Smooth muscle cell (in vitro differentiated cells): ENCODE results near the gene NLRX1. TPM values are rescaled to one million over a fixed set of nuclear protein-coding genes. Genes with fewer than 3 reads are reported as not detected.
"Not testable (repeated sequence)": the region's sequence is repeated elsewhere in the genome, so short reads cannot be mapped to it uniquely, and the experiment has no call there.

ENCODE experiments used
- DNase-seq: peaks from one replicate; lab custom pipeline; 2025; ENCODE audit not compliant: unreplicated experiment; lab: John Stamatoyannopoulos, UW
- H2AFZ ChIP-seq: fragments of 200-600 bp; sonication (generic); 2 replicates; pipeline ENCODE4 v1.6.0; 2016; ENCODE audit warnings: antibody characterized with exemption, low read depth, mild to moderate bottlenecking
- H3F3A ChIP-seq: fragments of 200-600 bp; sonication (generic); 2 replicates; pipeline ENCODE4 v1.6.0; 2017; ENCODE audit warnings: antibody characterized with exemption, low read depth
- H3K27ac ChIP-seq: fragments of 200-600 bp; sonication (generic); 2 replicates; pipeline ENCODE4 v1.5.1; 2016; ENCODE audit warnings: low read depth, mild to moderate bottlenecking
- H3K27me3 ChIP-seq: fragments of 200-600 bp; sonication (generic); 2 replicates; pipeline ENCODE4 v1.6.1; 2016; ENCODE audit warnings: low read depth, mild to moderate bottlenecking
- H3K36me3 ChIP-seq: fragments of 200-600 bp; sonication (generic); 2 replicates; pipeline ENCODE4 v1.5.1; 2016; ENCODE audit warnings: low read depth
- H3K4me1 ChIP-seq: fragments of 200-600 bp; sonication (generic); 2 replicates; pipeline ENCODE4 v1.5.1; 2016; ENCODE audit warnings: low read depth
- H3K4me2 ChIP-seq: fragments of 200-600 bp; sonication (generic); 2 replicates; pipeline ENCODE4 v1.6.0; 2016; ENCODE audit warnings: mild to moderate bottlenecking
- H3K4me3 ChIP-seq: fragments of 200-600 bp; sonication (generic); 2 replicates; pipeline ENCODE4 v1.5.1; 2016; ENCODE audit warnings: mild to moderate bottlenecking
- H3K79me2 ChIP-seq: fragments of 200-600 bp; sonication (generic); 2 replicates; pipeline ENCODE4 v1.6.0; 2016; ENCODE audit warnings: low read depth, mild to moderate bottlenecking
- H3K9ac ChIP-seq: fragments of 200-600 bp; sonication (generic); 2 replicates; pipeline ENCODE4 v1.6.0; 2016; ENCODE audit warnings: low read depth
- H3K9me3 ChIP-seq: fragments of 200-600 bp; sonication (generic); replicated peaks from 2 replicates; pipeline ENCODE4 v1.5.1; 2016; ENCODE audit warnings: low read depth
- H4K20me1 ChIP-seq: fragments of 200-600 bp; sonication (generic); 2 replicates; pipeline ENCODE4 v1.6.0; 2016; ENCODE audit warnings: low read depth
- WGBS: methylation state at CpG from one replicate; pipeline ENCODE4 v1.1.7; 2016; ENCODE audit warnings: low lambda C conversion rate; 5-methylcytosine and 5-hydroxymethylcytosine counted together
- polyA plus RNA-seq: library from polyadenylated mRNA; unstranded; fragments of >200 nt; fragmentation: Nextera tagmentation; extraction: Ambion mirVana; gene quantifications from 2 replicates; pipeline ENCODE4 v1.2.1, GENCODE V29; 2016
- total RNA-seq: library from RNA; depleted of rRNA; stranded (reverse); fragments of >200 nt; gene quantifications from 2 replicates; pipeline ENCODE4 v1.2.3, GENCODE V29; 2014
- TF ChIP-seq, protein P1 (sequence below): fragments of 200-600 bp; sonication (generic); IDR thresholded peaks from 2 replicates; pipeline ENCODE4 v1.5.1; 2017; ENCODE audit warnings: borderline replicate concordance, mild to moderate bottlenecking, antibody characterized with exemption; ENCODE audit not compliant: insufficient read depth, poor library complexity, severe bottlenecking

Gene NLRX1
- total and polyA plus RNA-seq, 2 experiments from 2014 or later: 13.0 to 18.7 TPM

GRCh38 chr11:119223856-119224255 lies 55.3 kb downstream of the NLRX1 start:
- no peak overlapping the region for H3K9ac ChIP-seq
- TF ChIP-seq, protein P1, sequence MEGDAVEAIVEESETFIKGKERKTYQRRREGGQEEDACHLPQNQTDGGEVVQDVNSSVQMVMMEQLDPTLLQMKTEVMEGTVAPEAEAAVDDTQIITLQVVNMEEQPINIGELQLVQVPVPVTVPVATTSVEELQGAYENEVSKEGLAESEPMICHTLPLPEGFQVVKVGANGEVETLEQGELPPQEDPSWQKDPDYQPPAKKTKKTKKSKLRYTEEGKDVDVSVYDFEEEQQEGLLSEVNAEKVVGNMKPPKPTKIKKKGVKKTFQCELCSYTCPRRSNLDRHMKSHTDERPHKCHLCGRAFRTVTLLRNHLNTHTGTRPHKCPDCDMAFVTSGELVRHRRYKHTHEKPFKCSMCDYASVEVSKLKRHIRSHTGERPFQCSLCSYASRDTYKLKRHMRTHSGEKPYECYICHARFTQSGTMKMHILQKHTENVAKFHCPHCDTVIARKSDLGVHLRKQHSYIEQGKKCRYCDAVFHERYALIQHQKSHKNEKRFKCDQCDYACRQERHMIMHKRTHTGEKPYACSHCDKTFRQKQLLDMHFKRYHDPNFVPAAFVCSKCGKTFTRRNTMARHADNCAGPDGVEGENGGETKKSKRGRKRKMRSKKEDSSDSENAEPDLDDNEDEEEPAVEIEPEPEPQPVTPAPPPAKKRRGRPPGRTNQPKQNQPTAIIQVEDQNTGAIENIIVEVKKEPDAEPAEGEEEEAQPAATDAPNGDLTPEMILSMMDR: no peak
- no peaks in the 10 kb centered on the region for H3K36me3 ChIP-seq
- 70% methylated on average over 1 of the region's 1 CpG for WGBS
- no peaks in the 10 kb centered on the region for H3K4me1 ChIP-seq
- H3K4me3 ChIP-seq: no peak overlapping the region
- no peaks in the 10 kb centered on the region for H3F3A ChIP-seq
- no peaks in the 10 kb centered on the region for H3K9me3 ChIP-seq
- peaks cover 97% of the 10 kb centered on the region for H4K20me1 ChIP-seq
- peaks cover 97% of the 10 kb centered on the region for H3K79me2 ChIP-seq
- H3K27ac ChIP-seq: peak overlapping the region; percentile 9
- H2AFZ ChIP-seq: no peak overlapping the region
- H3K27me3 ChIP-seq: no peaks in the 10 kb centered on the region
- H3K4me2 ChIP-seq: no peak overlapping the region
- no peak for DNase-seq

- not testable (repeated sequence) for H3K9me3 ChIP-seq, H3F3A ChIP-seq, H3K4me3 ChIP-seq, H2AFZ ChIP-seq, DNase-seq, H3K36me3 ChIP-seq, H3K4me1 ChIP-seq, H3K27me3 ChIP-seq, H3K9ac ChIP-seq
- H3K27ac ChIP-seq: peak overlapping the region; percentile 6
- H3K79me2 ChIP-seq: peaks cover 91% of the 10 kb centered on the region
- peaks cover 95% of the 10 kb centered on the region for H4K20me1 ChIP-seq
- peak overlapping the region; percentile 24 for H3K4me2 ChIP-seq
- 95% methylated on average over 9 of the region's 9 CpGs for WGBS
These were observed 60.2 kb downstream of the NLRX1 start for GRCh38 chr11:119228535-119229287.

- H3K9me3 ChIP-seq: no peaks in the 10 kb centered on the region
- H3K9ac ChIP-seq: no peak overlapping the region
- no peaks in the 10 kb centered on the region for H3K36me3 ChIP-seq
- peak overlapping the region; percentile 6 for H3K27ac ChIP-seq
- peaks cover 90% of the 10 kb centered on the region for H3K79me2 ChIP-seq
- peaks cover 95% of the 10 kb centered on the region for H4K20me1 ChIP-seq
- no peak overlapping the region for H3K4me3 ChIP-seq
- H2AFZ ChIP-seq: no peak overlapping the region
- TF ChIP-seq, protein P1: no peak
- peak overlapping the region; percentile 24 for H3K4me2 ChIP-seq
- H3K4me1 ChIP-seq: peaks cover 3% of the 10 kb centered on the region
- 57% methylated on average over 3 of the region's 3 CpGs for WGBS
- no peaks in the 10 kb centered on the region for H3F3A ChIP-seq
- DNase-seq: no peak
- H3K27me3 ChIP-seq: no peaks in the 10 kb centered on the region
These were observed 60.8 kb downstream of the NLRX1 start for GRCh38 chr11:119229288-119229672.

GRCh38 chr11:119229741-119230140 lies 61.2 kb downstream of the NLRX1 start:
- peak overlapping the region; percentile 24 for H3K4me2 ChIP-seq
- no peaks in the 10 kb centered on the region for H3K36me3 ChIP-seq
- H3K4me3 ChIP-seq: no peak overlapping the region
- TF ChIP-seq, protein P1: no peak
- H4K20me1 ChIP-seq: peaks cover 94% of the 10 kb centered on the region
- no peak overlapping the region for H3K9ac ChIP-seq
- H3K27me3 ChIP-seq: no peaks in the 10 kb centered on the region
- H3F3A ChIP-seq: no peaks in the 10 kb centered on the region
- no peak overlapping the region for H3K27ac ChIP-seq
- H3K79me2 ChIP-seq: peaks cover 85% of the 10 kb centered on the region
- 75% methylated on average over 4 of the region's 4 CpGs for WGBS
- DNase-seq: no peak
- H3K9me3 ChIP-seq: no peaks in the 10 kb centered on the region
- H2AFZ ChIP-seq: no peak overlapping the region
- peaks cover 3% of the 10 kb centered on the region for H3K4me1 ChIP-seq

Other genes starting within 250 kb of the NLRX1 start
- 10.5 and 10.8 TPM in 2 replicates for gene BCL9L, start 242.8 kb upstream of the NLRX1 start, total RNA-seq
- 11.4 and 19.0 TPM in 2 replicates for gene BCL9L, start 242.8 kb upstream of the NLRX1 start, polyA plus RNA-seq
- not detected in 2 replicates for gene UPK2, start 212.4 kb upstream of the NLRX1 start, total RNA-seq
- 1.4 and 2.5 TPM in 2 replicates for gene UPK2, start 212.4 kb upstream of the NLRX1 start, polyA plus RNA-seq
- not detected in 2 replicates for gene FOXR1, start 197.0 kb upstream of the NLRX1 start, total RNA-seq
- not detected in 2 replicates for gene FOXR1, start 197.0 kb upstream of the NLRX1 start, polyA plus RNA-seq
- 14.9 and 17.8 TPM in 2 replicates for gene CENATAC, start 170.6 kb upstream of the NLRX1 start, total RNA-seq
- gene CENATAC, start 170.6 kb upstream of the NLRX1 start, polyA plus RNA-seq: 5.3 and 20.9 TPM in 2 replicates
- 1,510 and 1,616 TPM in 2 replicates for gene RPS25, start 150.4 kb upstream of the NLRX1 start, total RNA-seq
- 975 and 1,078 TPM in 2 replicates for gene RPS25, start 150.4 kb upstream of the NLRX1 start, polyA plus RNA-seq
- 55.2 and 103 TPM in 2 replicates for gene TRAPPC4, start 150.0 kb upstream of the NLRX1 start, total RNA-seq
- 157 and 168 TPM in 2 replicates for gene TRAPPC4, start 150.0 kb upstream of the NLRX1 start, polyA plus RNA-seq
- 17.5 and 22.3 TPM in 2 replicates for gene SLC37A4, start 137.8 kb upstream of the NLRX1 start, total RNA-seq
- 22.8 and 28.9 TPM in 2 replicates for gene SLC37A4, start 137.8 kb upstream of the NLRX1 start, polyA plus RNA-seq
- gene HYOU1, start 111.5 kb upstream of the NLRX1 start, total RNA-seq: 98.1 and 122 TPM in 2 replicates
- gene HYOU1, start 111.5 kb upstream of the NLRX1 start, polyA plus RNA-seq: 79.8 and 90.4 TPM in 2 replicates
- gene VPS11, start 100.9 kb upstream of the NLRX1 start, total RNA-seq: 32.3 and 33.8 TPM in 2 replicates
- 33.1 and 38.7 TPM in 2 replicates for gene VPS11, start 100.9 kb upstream of the NLRX1 start, polyA plus RNA-seq
- gene HMBS, start 83.8 kb upstream of the NLRX1 start, total RNA-seq: 13.9 and 33.7 TPM in 2 replicates
- 39.9 and 43.4 TPM in 2 replicates for gene HMBS, start 83.8 kb upstream of the NLRX1 start, polyA plus RNA-seq
- 26.2 and 40.5 TPM in 2 replicates for gene DPAGT1, start 66.9 kb upstream of the NLRX1 start, total RNA-seq
- 68.1 and 73.7 TPM in 2 replicates for gene DPAGT1, start 66.9 kb upstream of the NLRX1 start, polyA plus RNA-seq
- gene C2CD2L, start 61.4 kb upstream of the NLRX1 start, total RNA-seq: 4.8 and 10.6 TPM in 2 replicates
- 7.2 and 9.2 TPM in 2 replicates for gene C2CD2L, start 61.4 kb upstream of the NLRX1 start, polyA plus RNA-seq
- gene HINFP, start 47.1 kb upstream of the NLRX1 start, total RNA-seq: 17.3 and 18.6 TPM in 2 replicates
- 11.2 and 15.6 TPM in 2 replicates for gene HINFP, start 47.1 kb upstream of the NLRX1 start, polyA plus RNA-seq
- 0.76 and 0.85 TPM in 2 replicates for gene ABCG4, start 19.7 kb upstream of the NLRX1 start, total RNA-seq
- 2.0 and 2.1 TPM in 2 replicates for gene ABCG4, start 19.7 kb upstream of the NLRX1 start, polyA plus RNA-seq
- gene NHERF4, start 16.8 kb downstream of the NLRX1 start, total RNA-seq: not detected in 2 replicates
- gene NHERF4, start 16.8 kb downstream of the NLRX1 start, polyA plus RNA-seq: 0.34 and 0.39 TPM in 2 replicates
- 17.6 and 18.9 TPM in 2 replicates for gene CBL, start 37.6 kb downstream of the NLRX1 start, total RNA-seq
- 5.0 and 5.7 TPM in 2 replicates for gene CBL, start 37.6 kb downstream of the NLRX1 start, polyA plus RNA-seq
- gene MCAM, start 148.4 kb downstream of the NLRX1 start, total RNA-seq: 138 and 160 TPM in 2 replicates
- gene MCAM, start 148.4 kb downstream of the NLRX1 start, polyA plus RNA-seq: 30.7 and 32.1 TPM in 2 replicates
- 14.6 and 16.1 TPM in 2 replicates for gene RNF26, start 165.8 kb downstream of the NLRX1 start, total RNA-seq
- gene RNF26, start 165.8 kb downstream of the NLRX1 start, polyA plus RNA-seq: 53.3 and 63.1 TPM in 2 replicates
- 1.4 and 7.0 TPM in 2 replicates for gene C1QTNF5, start 172.2 kb downstream of the NLRX1 start, total RNA-seq
- 5.2 and 7.2 TPM in 2 replicates for gene C1QTNF5, start 172.2 kb downstream of the NLRX1 start, polyA plus RNA-seq
- gene MFRP, start 178.0 kb downstream of the NLRX1 start, total RNA-seq: not detected in 2 replicates
- gene MFRP, start 178.0 kb downstream of the NLRX1 start, polyA plus RNA-seq: not detected in 2 replicates
- gene USP2, start 213.0 kb downstream of the NLRX1 start, total RNA-seq: 1.4 and 1.8 TPM in 2 replicates
- gene USP2, start 213.0 kb downstream of the NLRX1 start, polyA plus RNA-seq: 0.25 and 2.5 TPM in 2 replicates